IMR-90 (cell line): ENCODE measurements around the gene DAAM1. TPM values are rescaled to one million over a fixed set of nuclear protein-coding genes. Genes with fewer than 3 reads are reported as not detected.

Experiments used
- ATAC-seq: fragments of 200-7000 bp; cut with Tn5 transposase; 2 replicates; pipeline ENCODE4 v1.9.1; 2020; ENCODE audit warnings: low read depth, mild to moderate bottlenecking, moderate library complexity
- BruUV-seq: library from RNA; stranded (reverse); fragments of 400-500 nt; replicated peaks from 2 replicates; lab custom pipeline; 2021; lab: Mats Ljungman, UMichigan
- CTCF ChIA-PET: fragments of 300-600 bp; formaldehyde crosslinking; extraction: SDS; loops from one replicate; lab custom pipeline; 2021; ENCODE audit warnings: antibody characterized with exemption; lab: Yijun Ruan, JAX
- POLR2A ChIA-PET: fragments of 300-600 bp; sonication (Branson Sonifier 250); formaldehyde crosslinking; loops from one replicate; lab custom pipeline; 2022; ENCODE audit warnings: antibody characterized with exemption; ENCODE audit not compliant: unreplicated experiment; lab: Charles Lee
- DNase-seq: peaks from one replicate; pipeline ENCODE4 v3.0.0; 2013
- H2AFZ ChIP-seq: replicated peaks from 2 replicates; pipeline ENCODE3; 2013; ENCODE audit warnings: low read length, mild to moderate bottlenecking; ENCODE audit not compliant: poor library complexity
- H2AK5ac ChIP-seq: 2 replicates; pipeline ENCODE4 v1.6.1; 2013; ENCODE audit warnings: low read depth, low read length, inconsistent platforms
- H2AK9ac ChIP-seq: replicated peaks from 2 replicates; pipeline ENCODE3; 2013; ENCODE audit warnings: mild to moderate bottlenecking, low read depth, low read length, moderate library complexity; ENCODE audit not compliant: poor library complexity
- H2BK120ac ChIP-seq: 2 replicates; pipeline ENCODE4 v1.6.1; 2013; ENCODE audit warnings: low read depth, low read length, inconsistent platforms
- H2BK15ac ChIP-seq: 3 replicates; pipeline ENCODE4 v1.6.1; 2013; ENCODE audit warnings: low read depth, low read length, inconsistent platforms
- H2BK20ac ChIP-seq: 2 replicates; pipeline ENCODE4 v1.6.1; 2013; ENCODE audit warnings: low read depth, mild to moderate bottlenecking, inconsistent platforms, low read length, moderate library complexity
- H2BK5ac ChIP-seq: 2 replicates; pipeline ENCODE4 v1.6.1; 2013; ENCODE audit warnings: mild to moderate bottlenecking, low read depth, low read length, inconsistent platforms; ENCODE audit not compliant: poor library complexity, severe bottlenecking
- H3K14ac ChIP-seq: replicated peaks from 2 replicates; pipeline ENCODE4 v1.6.1; 2013; ENCODE audit warnings: low read depth, low read length, inconsistent platforms
- H3K18ac ChIP-seq: 2 replicates; pipeline ENCODE4 v1.6.1; 2013; ENCODE audit warnings: low read depth, low read length, control low read depth
- H3K23ac ChIP-seq: 2 replicates; pipeline ENCODE4 v1.6.1; 2013; ENCODE audit warnings: low read depth, low read length, inconsistent platforms
- H3K27ac ChIP-seq: 2 replicates; pipeline ENCODE4 v1.5.1; 2013; ENCODE audit warnings: mild to moderate bottlenecking, control low read depth, low read length; ENCODE audit not compliant: insufficient read depth
- H3K27me3 ChIP-seq: 2 replicates; pipeline ENCODE4 v1.6.1; 2013; ENCODE audit warnings: low read length; ENCODE audit not compliant: control insufficient read depth, insufficient read depth
- H3K36me3 ChIP-seq: 2 replicates; pipeline ENCODE4 v1.6.1; 2013; ENCODE audit warnings: low read length, mixed read lengths; ENCODE audit not compliant: control insufficient read depth, insufficient read depth
- H3K4ac ChIP-seq: 2 replicates; pipeline ENCODE4 v1.6.1; 2013; ENCODE audit warnings: low read depth, low read length, inconsistent platforms
- H3K4me1 ChIP-seq: 2 replicates; pipeline ENCODE4 v1.6.1; 2013; ENCODE audit warnings: low read length, mixed read lengths; ENCODE audit not compliant: control insufficient read depth, insufficient read depth
- H3K4me2 ChIP-seq: 2 replicates; pipeline ENCODE4 v1.6.1; 2013; ENCODE audit warnings: low read depth, mild to moderate bottlenecking, control low read depth, low read length, moderate library complexity
- H3K4me3 ChIP-seq: 2 replicates; pipeline ENCODE4 v1.5.1; 2013; ENCODE audit warnings: low read depth, mild to moderate bottlenecking, control low read depth, low read length, moderate library complexity; ENCODE audit not compliant: insufficient read depth
- H3K56ac ChIP-seq: 2 replicates; pipeline ENCODE4 v1.6.1; 2013; ENCODE audit warnings: low read length, inconsistent platforms; ENCODE audit not compliant: insufficient read depth; ENCODE audit errors: extremely low read depth
- H3K79me1 ChIP-seq, 2 experiments: 2 replicates each; pipeline ENCODE4 v1.6.1; 2013; ENCODE audit warnings: low read length in 2 of 2, inconsistent platforms in 1 of 2, low read depth in 1 of 2
- H3K9ac ChIP-seq: 2 replicates; pipeline ENCODE4 v1.6.1; 2013; ENCODE audit warnings: low read depth, low read length, control low read depth
- H3K9me1 ChIP-seq: 2 replicates; pipeline ENCODE4 v1.6.1; 2013; ENCODE audit warnings: low read length, inconsistent platforms; ENCODE audit not compliant: insufficient read depth
- H3K9me3 ChIP-seq: 2 replicates; pipeline ENCODE4 v1.6.1; 2013; ENCODE audit warnings: low read length; ENCODE audit not compliant: control insufficient read depth, insufficient read depth
- H4K20me1 ChIP-seq: 2 replicates; pipeline ENCODE4 v1.6.1; 2013; ENCODE audit warnings: low read length, inconsistent platforms; ENCODE audit not compliant: insufficient read depth
- H4K5ac ChIP-seq: 2 replicates; pipeline ENCODE4 v1.6.1; 2013; ENCODE audit warnings: mild to moderate bottlenecking, low read depth, low read length, control low read depth
- H4K8ac ChIP-seq, 2 experiments: 2 replicates each; pipeline ENCODE4 v1.6.1; 2013; ENCODE audit warnings: low read depth in 2 of 2, low read length in 2 of 2, control low read depth in 1 of 2, inconsistent platforms in 1 of 2
- H4K91ac ChIP-seq: 2 replicates; pipeline ENCODE4 v1.6.1; 2013; ENCODE audit warnings: low read depth, low read length, inconsistent platforms; ENCODE audit not compliant: insufficient read depth
- MAZ ChIP-seq: IDR thresholded peaks from 2 replicates; pipeline ENCODE4 v1.6.1; 2012; ENCODE audit warnings: low read depth, mild to moderate bottlenecking, low read length, improper control_type of control experiment, moderate library complexity, borderline replicate concordance
- RFX5 ChIP-seq: IDR thresholded peaks from 2 replicates; pipeline ENCODE4 v1.8.0; 2012; ENCODE audit warnings: low read depth, mild to moderate bottlenecking, low read length, moderate library complexity
- dilution Hi-C: fragments of 300-500 bp; cut with HindIII; formaldehyde crosslinking; loops from one replicate; pipeline ENCODE4 v1.14.3; 2018; ENCODE audit warnings: low sequenced_read_pairs; ENCODE audit not compliant: unreplicated experiment
- in situ Hi-C: fragments of 300-500 bp; cut with MboI; formaldehyde crosslinking; loops from 3 replicates; pipeline ENCODE4 v1.14.3; 2019; ENCODE audit warnings: low sequenced_read_pairs, inconsistent platforms, mixed read lengths
- intact Hi-C: fragments of 100-400 bp; cut with micrococcal nuclease; formaldehyde crosslinking; loops from 2 replicates; pipeline ENCODE4 v1.10.0; 2022
- polyA plus RNA-seq, 3 experiments: library from polyadenylated mRNA; depleted of rRNA; stranded (reverse); fragments of >200 nt; gene quantifications; 2 replicates each; pipeline ENCODE4 v1.2.3, GENCODE V29; 2012; ENCODE audit warnings: low replicate concordance in 1 of 3
- total RNA-seq: library from RNA; depleted of rRNA; stranded (reverse); fragments of >200 nt; gene quantifications from 2 replicates; pipeline ENCODE4 v1.2.3, GENCODE V29; 2012
- TF ChIP-seq, protein P1 (sequence below): fragments of 150-350 bp; IDR thresholded peaks from 2 replicates; pipeline ENCODE4 v1.6.1; 2017; ENCODE audit warnings: mild to moderate bottlenecking, antibody characterized with exemption, low read length, low read depth

DAAM1 gene
- total and polyA plus RNA-seq, 2 of the 4 experiments (the other 2 are of a cell fraction) = 4.8 to 5.4 TPM

GRCh38 chr14:59265808-59266207 lies 77.3 kb downstream of the DAAM1 start:
- Histone ChIP-seq H2BK5ac (no peak overlapping the region), H3K79me1 (0 out of 4 replicates have a peak, but pooled peaks cover 0 to 2% of the 10 kb centered on the region in 2 experiments), H3K27ac (no peak overlapping the region), H2BK20ac (no peak overlapping the region), H3K4me2 (no peak overlapping the region), H2AK9ac (no peak overlapping the region), H2BK15ac (no peak overlapping the region), H3K9ac (no peak overlapping the region), H4K5ac (no peak overlapping the region), H3K23ac (no peak overlapping the region), H3K4me3 (no peak overlapping the region), H2AFZ (no peak overlapping the region), H4K20me1 (no peaks in the 10 kb centered on the region), H3K9me1 (no peaks in the 10 kb centered on the region; the same call in 1 of the 2 replicates), H3K18ac (no peak overlapping the region), H2BK120ac (no peak overlapping the region), H3K4me1 (no peaks in the 10 kb centered on the region; the same call in 1 of the 2 replicates), H3K56ac (no peak overlapping the region), H3K9me3 (no peaks in the 10 kb centered on the region), H4K8ac (no peak overlapping the region), H3K36me3 (peaks cover 9% of the 10 kb centered on the region), H3K4ac (no peak overlapping the region), H4K91ac (no peak overlapping the region), H2AK5ac (no peak overlapping the region), H3K27me3 (no peaks in the 10 kb centered on the region), H3K14ac (no peak overlapping the region)
- ChIA-PET CTCF (no interaction called here), POLR2A (no interaction called here)
- intact Hi-C loops (no loop called here), in situ Hi-C loops (no loop called here), dilution Hi-C loops (no loop called here)
- ATAC-seq (no peak), DNase-seq (no peak)
- TF ChIP-seq RFX5 = no peak
- TF ChIP-seq, protein P1, sequence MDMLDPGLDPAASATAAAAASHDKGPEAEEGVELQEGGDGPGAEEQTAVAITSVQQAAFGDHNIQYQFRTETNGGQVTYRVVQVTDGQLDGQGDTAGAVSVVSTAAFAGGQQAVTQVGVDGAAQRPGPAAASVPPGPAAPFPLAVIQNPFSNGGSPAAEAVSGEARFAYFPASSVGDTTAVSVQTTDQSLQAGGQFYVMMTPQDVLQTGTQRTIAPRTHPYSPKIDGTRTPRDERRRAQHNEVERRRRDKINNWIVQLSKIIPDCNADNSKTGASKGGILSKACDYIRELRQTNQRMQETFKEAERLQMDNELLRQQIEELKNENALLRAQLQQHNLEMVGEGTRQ = peak; percentile 57
- no peak for TF ChIP-seq MAZ
- BruUV-seq = no TSS peak
